ENCODE results near the gene XG.

DNA sequence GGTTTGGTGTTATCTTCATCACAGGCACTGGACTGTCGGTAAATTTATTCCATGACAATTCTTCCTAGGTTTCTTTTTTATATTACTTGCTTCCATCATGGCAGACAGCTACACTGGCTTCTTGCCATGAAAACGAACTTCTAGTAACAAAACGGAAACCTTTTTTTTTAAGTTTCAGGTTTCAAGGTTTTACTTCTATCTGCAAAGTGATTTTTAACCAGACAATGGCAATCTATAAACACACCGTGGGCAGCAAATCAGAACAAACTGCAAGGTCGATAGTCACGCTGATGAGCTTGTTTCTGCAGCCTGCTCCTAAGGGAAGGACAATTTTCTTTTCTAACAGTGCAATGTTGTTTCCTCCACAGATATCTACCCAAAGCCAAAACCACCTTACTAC, 29.9 kb downstream of the XG start:
- TF ChIP-seq POLR2A (IDR thresholded peaks at IDR 0.05) = no peak
- TF ChIP-seq, protein P1, sequence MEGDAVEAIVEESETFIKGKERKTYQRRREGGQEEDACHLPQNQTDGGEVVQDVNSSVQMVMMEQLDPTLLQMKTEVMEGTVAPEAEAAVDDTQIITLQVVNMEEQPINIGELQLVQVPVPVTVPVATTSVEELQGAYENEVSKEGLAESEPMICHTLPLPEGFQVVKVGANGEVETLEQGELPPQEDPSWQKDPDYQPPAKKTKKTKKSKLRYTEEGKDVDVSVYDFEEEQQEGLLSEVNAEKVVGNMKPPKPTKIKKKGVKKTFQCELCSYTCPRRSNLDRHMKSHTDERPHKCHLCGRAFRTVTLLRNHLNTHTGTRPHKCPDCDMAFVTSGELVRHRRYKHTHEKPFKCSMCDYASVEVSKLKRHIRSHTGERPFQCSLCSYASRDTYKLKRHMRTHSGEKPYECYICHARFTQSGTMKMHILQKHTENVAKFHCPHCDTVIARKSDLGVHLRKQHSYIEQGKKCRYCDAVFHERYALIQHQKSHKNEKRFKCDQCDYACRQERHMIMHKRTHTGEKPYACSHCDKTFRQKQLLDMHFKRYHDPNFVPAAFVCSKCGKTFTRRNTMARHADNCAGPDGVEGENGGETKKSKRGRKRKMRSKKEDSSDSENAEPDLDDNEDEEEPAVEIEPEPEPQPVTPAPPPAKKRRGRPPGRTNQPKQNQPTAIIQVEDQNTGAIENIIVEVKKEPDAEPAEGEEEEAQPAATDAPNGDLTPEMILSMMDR (IDR thresholded peaks at IDR 0.05) = no peak
